SK-N-SH (cell line): ENCODE measurements around the gene PEX1.

Experiments
- ELF1 ChIP-seq: IDR thresholded peaks from 2 replicates; pipeline ENCODE4 v1.4.0; 2012
- EP300 ChIP-seq, 2 experiments: IDR thresholded peaks; 2 replicates each; pipeline versions ENCODE4 v1.4.0 to v1.6.1; 2012; ENCODE audit warnings: borderline replicate concordance in 1 of 2, low read depth in 1 of 2, low read length in 1 of 2
- EZH2phosphoT487 ChIP-seq: fragments of 200-600 bp; sonication (generic); IDR thresholded peaks from 2 replicates; pipeline ENCODE4 v1.6.1; 2017; ENCODE audit warnings: low read depth, mixed run types, mild to moderate bottlenecking, antibody characterized with exemption, moderate library complexity, borderline replicate concordance
- FOXM1 ChIP-seq: IDR thresholded peaks from 2 replicates; pipeline ENCODE4 v1.4.0; 2012; ENCODE audit warnings: low read depth, mild to moderate bottlenecking
- GABPA ChIP-seq: IDR thresholded peaks from 2 replicates; pipeline ENCODE4 v1.4.0; 2012; ENCODE audit warnings: low read depth, mild to moderate bottlenecking
- JUND ChIP-seq: IDR thresholded peaks from 2 replicates; pipeline ENCODE4 v1.4.0; 2012
- TEAD4 ChIP-seq: IDR thresholded peaks from 2 replicates; pipeline ENCODE4 v1.4.0; 2012; ENCODE audit warnings: mild to moderate bottlenecking, borderline replicate concordance; ENCODE audit not compliant: insufficient read depth
- YY1 ChIP-seq: IDR thresholded peaks from 2 replicates; pipeline ENCODE4 v1.4.0; 2012; ENCODE audit warnings: low read depth, mild to moderate bottlenecking
- TF ChIP-seq, protein P1 (sequence below): fragments of 200-600 bp; sonication (generic); IDR thresholded peaks from 2 replicates; pipeline ENCODE4 v1.6.1; 2017; ENCODE audit warnings: antibody characterized with exemption, mild to moderate bottlenecking, moderate library complexity
- TF ChIP-seq, protein P2 (sequence below): IDR thresholded peaks from 2 replicates; pipeline ENCODE4 v1.4.0; 2012; ENCODE audit warnings: low read depth
- TF ChIP-seq, protein P3 (sequence below): IDR thresholded peaks from 2 replicates; pipeline ENCODE4; 2012

DNA sequence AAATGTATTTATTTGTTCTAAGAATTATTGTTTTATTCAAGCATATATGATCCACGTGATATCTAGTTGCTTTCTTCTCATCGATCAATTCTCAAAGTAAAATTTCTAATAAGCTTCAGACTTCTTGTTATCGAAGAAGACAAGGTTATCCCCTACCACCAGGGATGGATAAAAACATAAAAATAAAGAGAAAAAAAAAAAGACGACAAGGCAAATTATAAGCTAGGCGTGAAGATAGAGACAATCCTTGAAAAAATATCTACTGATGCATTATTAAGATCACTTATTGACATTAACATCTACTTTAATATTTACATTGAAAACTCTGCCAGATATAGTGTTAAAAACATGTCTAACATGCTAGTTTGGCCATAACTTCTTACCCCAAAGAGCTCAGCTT lies 19.4 kb downstream of the PEX1 start:
- TF ChIP-seq, protein P1, sequence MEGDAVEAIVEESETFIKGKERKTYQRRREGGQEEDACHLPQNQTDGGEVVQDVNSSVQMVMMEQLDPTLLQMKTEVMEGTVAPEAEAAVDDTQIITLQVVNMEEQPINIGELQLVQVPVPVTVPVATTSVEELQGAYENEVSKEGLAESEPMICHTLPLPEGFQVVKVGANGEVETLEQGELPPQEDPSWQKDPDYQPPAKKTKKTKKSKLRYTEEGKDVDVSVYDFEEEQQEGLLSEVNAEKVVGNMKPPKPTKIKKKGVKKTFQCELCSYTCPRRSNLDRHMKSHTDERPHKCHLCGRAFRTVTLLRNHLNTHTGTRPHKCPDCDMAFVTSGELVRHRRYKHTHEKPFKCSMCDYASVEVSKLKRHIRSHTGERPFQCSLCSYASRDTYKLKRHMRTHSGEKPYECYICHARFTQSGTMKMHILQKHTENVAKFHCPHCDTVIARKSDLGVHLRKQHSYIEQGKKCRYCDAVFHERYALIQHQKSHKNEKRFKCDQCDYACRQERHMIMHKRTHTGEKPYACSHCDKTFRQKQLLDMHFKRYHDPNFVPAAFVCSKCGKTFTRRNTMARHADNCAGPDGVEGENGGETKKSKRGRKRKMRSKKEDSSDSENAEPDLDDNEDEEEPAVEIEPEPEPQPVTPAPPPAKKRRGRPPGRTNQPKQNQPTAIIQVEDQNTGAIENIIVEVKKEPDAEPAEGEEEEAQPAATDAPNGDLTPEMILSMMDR, result no peak
- TF ChIP-seq GABPA, result no peak
- no peak for TF ChIP-seq EZH2phosphoT487
- TF ChIP-seq EP300 (IDR thresholded peaks at IDR 0.05; ENCODE audit: borderline replicate concordance in 1 of 2, low read depth in 1 of 2, low read length in 1 of 2), result no peak
- no peak for TF ChIP-seq YY1
- TF ChIP-seq TEAD4, result no peak
- TF ChIP-seq, protein P2, sequence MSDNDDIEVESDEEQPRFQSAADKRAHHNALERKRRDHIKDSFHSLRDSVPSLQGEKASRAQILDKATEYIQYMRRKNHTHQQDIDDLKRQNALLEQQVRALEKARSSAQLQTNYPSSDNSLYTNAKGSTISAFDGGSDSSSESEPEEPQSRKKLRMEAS, result no peak
- TF ChIP-seq FOXM1, result no peak
- TF ChIP-seq ELF1, result no peak
- TF ChIP-seq JUND, result no peak
- TF ChIP-seq, protein P3, sequence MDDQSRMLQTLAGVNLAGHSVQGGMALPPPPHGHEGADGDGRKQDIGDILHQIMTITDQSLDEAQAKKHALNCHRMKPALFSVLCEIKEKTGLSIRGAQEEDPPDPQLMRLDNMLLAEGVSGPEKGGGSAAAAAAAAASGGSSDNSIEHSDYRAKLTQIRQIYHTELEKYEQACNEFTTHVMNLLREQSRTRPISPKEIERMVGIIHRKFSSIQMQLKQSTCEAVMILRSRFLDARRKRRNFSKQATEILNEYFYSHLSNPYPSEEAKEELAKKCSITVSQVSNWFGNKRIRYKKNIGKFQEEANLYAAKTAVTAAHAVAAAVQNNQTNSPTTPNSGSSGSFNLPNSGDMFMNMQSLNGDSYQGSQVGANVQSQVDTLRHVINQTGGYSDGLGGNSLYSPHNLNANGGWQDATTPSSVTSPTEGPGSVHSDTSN, result no peak
